Vagina (tissue), 2 donors: ENCODE data around the gene SMYD1.

Experiments
- CTCF ChIP-seq, 3 experiments: fragments of 450-650 bp in 2 of 3; fragments of 200-600 bp in 1 of 3; sonication (generic) in 1 of 3; IDR thresholded peaks; one replicate each; pipeline ENCODE4 v1.5.1; 2017 to 2019; ENCODE audit warnings: antibody characterized with exemption in 3 of 3, mild to moderate bottlenecking in 2 of 3, moderate library complexity in 2 of 3
- POLR2A ChIP-seq, 2 donors: fragments of 450-650 bp; IDR thresholded peaks; one replicate each; pipeline ENCODE4 v1.6.1; 2017; ENCODE audit warnings: antibody characterized with exemption in 2 of 2, mild to moderate bottlenecking in 2 of 2, moderate library complexity in 2 of 2

- TF ChIP-seq CTCF (IDR thresholded peaks at IDR 0.05) (no peak), POLR2A (IDR thresholded peaks at IDR 0.05) (no peak)
Measured at GRCh38 chr2:88074854-88075292, 7.2 kb downstream of the SMYD1 start.
